Tibial nerve (tissue), 4 donors: ENCODE data around the gene OTUD6A.

Experiments
- CTCF ChIP-seq, 5 experiments: fragments of 200-600 bp in 3 of 5; fragments of 450-650 bp in 2 of 5; sonication (generic) in 3 of 5; IDR thresholded peaks; one replicate each; pipeline ENCODE4 v1.5.1; 2016 to 2019; ENCODE audit warnings: antibody characterized with exemption in 5 of 5, mild to moderate bottlenecking in 3 of 5, moderate library complexity in 2 of 5
- EP300 ChIP-seq, 2 donors: sonication (generic); formaldehyde crosslinking; IDR thresholded peaks; one replicate each; pipeline ENCODE4 v1.6.1; 2017; ENCODE audit warnings: antibody characterized with exemption in 2 of 2, mild to moderate bottlenecking in 1 of 2
- POLR2A ChIP-seq, 2 donors: fragments of 450-650 bp; IDR thresholded peaks; one replicate each; pipeline ENCODE4 v1.6.1; 2017; ENCODE audit warnings: antibody characterized with exemption in 2 of 2, mild to moderate bottlenecking in 2 of 2, moderate library complexity in 2 of 2

- TF ChIP-seq CTCF (IDR thresholded peaks at IDR 0.05): no peak
- no peak for TF ChIP-seq POLR2A (IDR thresholded peaks at IDR 0.05)
- no peak for TF ChIP-seq EP300 (IDR thresholded peaks at IDR 0.05)
These were observed 29.5 kb upstream of the OTUD6A start for GRCh38 chrX:70032792-70033191.
